SK-N-SH treated with all-trans-retinoic acid at 6 μM for 48 hours (cell line): Measurements from ENCODE around the gene WDR19.

ENCODE experiments used
- PPARA ChIP-seq: fragments of 250-450 bp; sonication (Bioruptor Pico); IDR thresholded peaks from 2 replicates; pipeline ENCODE4 v1.5.0; 2020; ENCODE audit warnings: mild to moderate bottlenecking, borderline replicate concordance
- TOX ChIP-seq: fragments of 250-450 bp; sonication (Bioruptor Pico); IDR thresholded peaks from 2 replicates; pipeline ENCODE4 v1.8.0; 2021; ENCODE audit warnings: mild to moderate bottlenecking, moderate library complexity, borderline replicate concordance
- ZNF70 ChIP-seq: fragments of 450-650 bp; formaldehyde crosslinking; IDR thresholded peaks from 2 replicates; pipeline ENCODE4 v1.5.0; 2020; ENCODE audit warnings: mild to moderate bottlenecking, moderate library complexity
- TF ChIP-seq, protein P1 (sequence below): fragments of 250-450 bp; sonication (Bioruptor Pico); IDR thresholded peaks from 2 replicates; pipeline ENCODE4 v1.8.0; 2020; ENCODE audit warnings: mild to moderate bottlenecking, moderate library complexity, borderline replicate concordance
- TF ChIP-seq, protein P2 (sequence below): fragments of 250-450 bp; sonication (Bioruptor Pico); IDR thresholded peaks from 2 replicates; pipeline ENCODE4 v1.5.0; 2020; ENCODE audit warnings: mild to moderate bottlenecking, moderate library complexity

DNA sequence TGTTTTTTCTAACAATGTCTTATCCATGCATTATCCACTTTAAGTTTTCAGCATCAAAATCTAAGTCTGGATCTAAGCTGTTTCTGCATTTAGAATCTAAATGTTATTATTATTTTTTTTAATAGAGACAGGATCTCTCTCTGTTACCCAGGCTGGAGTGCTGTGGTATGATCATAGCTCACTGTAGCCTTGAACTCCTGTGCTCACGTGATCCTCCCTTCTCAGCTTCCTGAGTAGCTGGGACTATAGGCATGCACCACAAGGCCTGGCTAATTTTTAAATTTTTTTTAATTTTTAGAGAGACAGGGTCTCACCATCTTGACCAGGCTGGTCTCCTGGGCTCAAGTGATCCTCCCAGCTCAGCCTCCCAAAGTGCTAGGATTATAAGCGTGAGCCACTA lies 52.7 kb downstream of the WDR19 start:
- TF ChIP-seq, protein P1, sequence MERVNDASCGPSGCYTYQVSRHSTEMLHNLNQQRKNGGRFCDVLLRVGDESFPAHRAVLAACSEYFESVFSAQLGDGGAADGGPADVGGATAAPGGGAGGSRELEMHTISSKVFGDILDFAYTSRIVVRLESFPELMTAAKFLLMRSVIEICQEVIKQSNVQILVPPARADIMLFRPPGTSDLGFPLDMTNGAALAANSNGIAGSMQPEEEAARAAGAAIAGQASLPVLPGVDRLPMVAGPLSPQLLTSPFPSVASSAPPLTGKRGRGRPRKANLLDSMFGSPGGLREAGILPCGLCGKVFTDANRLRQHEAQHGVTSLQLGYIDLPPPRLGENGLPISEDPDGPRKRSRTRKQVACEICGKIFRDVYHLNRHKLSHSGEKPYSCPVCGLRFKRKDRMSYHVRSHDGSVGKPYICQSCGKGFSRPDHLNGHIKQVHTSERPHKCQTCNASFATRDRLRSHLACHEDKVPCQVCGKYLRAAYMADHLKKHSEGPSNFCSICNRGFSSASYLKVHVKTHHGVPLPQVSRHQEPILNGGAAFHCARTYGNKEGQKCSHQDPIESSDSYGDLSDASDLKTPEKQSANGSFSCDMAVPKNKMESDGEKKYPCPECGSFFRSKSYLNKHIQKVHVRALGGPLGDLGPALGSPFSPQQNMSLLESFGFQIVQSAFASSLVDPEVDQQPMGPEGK (CRISPR knock-in tag): no peak
- TF ChIP-seq PPARA (CRISPR knock-in tag): no peak
- no peak for TF ChIP-seq TOX
- no peak for TF ChIP-seq ZNF70 (CRISPR knock-in tag)
- TF ChIP-seq, protein P2, sequence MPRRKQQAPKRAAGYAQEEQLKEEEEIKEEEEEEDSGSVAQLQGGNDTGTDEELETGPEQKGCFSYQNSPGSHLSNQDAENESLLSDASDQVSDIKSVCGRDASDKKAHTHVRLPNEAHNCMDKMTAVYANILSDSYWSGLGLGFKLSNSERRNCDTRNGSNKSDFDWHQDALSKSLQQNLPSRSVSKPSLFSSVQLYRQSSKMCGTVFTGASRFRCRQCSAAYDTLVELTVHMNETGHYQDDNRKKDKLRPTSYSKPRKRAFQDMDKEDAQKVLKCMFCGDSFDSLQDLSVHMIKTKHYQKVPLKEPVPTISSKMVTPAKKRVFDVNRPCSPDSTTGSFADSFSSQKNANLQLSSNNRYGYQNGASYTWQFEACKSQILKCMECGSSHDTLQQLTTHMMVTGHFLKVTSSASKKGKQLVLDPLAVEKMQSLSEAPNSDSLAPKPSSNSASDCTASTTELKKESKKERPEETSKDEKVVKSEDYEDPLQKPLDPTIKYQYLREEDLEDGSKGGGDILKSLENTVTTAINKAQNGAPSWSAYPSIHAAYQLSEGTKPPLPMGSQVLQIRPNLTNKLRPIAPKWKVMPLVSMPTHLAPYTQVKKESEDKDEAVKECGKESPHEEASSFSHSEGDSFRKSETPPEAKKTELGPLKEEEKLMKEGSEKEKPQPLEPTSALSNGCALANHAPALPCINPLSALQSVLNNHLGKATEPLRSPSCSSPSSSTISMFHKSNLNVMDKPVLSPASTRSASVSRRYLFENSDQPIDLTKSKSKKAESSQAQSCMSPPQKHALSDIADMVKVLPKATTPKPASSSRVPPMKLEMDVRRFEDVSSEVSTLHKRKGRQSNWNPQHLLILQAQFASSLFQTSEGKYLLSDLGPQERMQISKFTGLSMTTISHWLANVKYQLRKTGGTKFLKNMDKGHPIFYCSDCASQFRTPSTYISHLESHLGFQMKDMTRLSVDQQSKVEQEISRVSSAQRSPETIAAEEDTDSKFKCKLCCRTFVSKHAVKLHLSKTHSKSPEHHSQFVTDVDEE (CRISPR knock-in tag): no peak
